ENCODE measurements around the gene OXSR1. TPM values are rescaled to one million over a fixed set of nuclear protein-coding genes. Genes with fewer than 3 reads are reported as not detected.

Gene OXSR1
- total RNA-seq, 1 experiment from 2014 or later = 35.1 TPM

DNA sequence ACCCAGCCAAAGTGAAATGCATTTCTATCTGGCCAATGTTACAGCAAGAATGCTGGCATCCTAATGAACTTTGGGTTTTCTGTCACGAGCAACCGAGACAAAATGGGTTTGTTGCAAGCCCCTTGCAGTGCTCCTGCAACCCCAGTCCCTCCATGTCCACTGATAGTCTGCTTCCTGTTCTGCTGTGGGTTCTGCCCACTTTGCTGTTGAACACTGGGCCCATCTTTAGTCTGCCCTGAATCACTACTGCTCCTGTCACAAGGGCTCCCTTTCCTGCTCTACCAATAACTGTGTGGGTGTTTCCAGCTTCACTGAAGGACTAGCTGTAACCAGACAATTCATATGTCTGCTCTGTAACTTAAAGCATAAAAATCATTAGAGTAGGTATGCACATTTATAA, 12.7 kb upstream of the OXSR1 start:
- Histone ChIP-seq H3K9me3 (ENCODE audit: control insufficient read depth in 1 of 2, insufficient read depth in 1 of 2, low read depth in 1 of 2, low read length in 2 of 2) (no peaks in the 10 kb centered on the region), H3K36me3 (ENCODE audit: control insufficient read depth in 1 of 2, insufficient read depth in 2 of 2, low read length in 2 of 2) (no peaks in the 10 kb centered on the region), H3K9ac (ENCODE audit: low read length) (no peak overlapping the region), H3K27me3 (ENCODE audit: insufficient read depth, low read length) (no peaks in the 10 kb centered on the region), H3K4me3 (replicated peaks in 1 of 2; ENCODE audit: low read depth in 1 of 2, low read length in 2 of 2) (no peak overlapping the region), H3K4me2 (ENCODE audit: low read length) (no peak overlapping the region), H3K27ac (ENCODE audit: low read depth, low read length) (no peak overlapping the region), H2AFZ (ENCODE audit: low read depth, low read length, poor library complexity, severe bottlenecking) (no peak overlapping the region), H4K20me1 (ENCODE audit: insufficient read depth) (no peaks in the 10 kb centered on the region), H3K79me2 (ENCODE audit: insufficient read depth, low read length) (no peaks in the 10 kb centered on the region), H3K4me1 (ENCODE audit: control insufficient read depth in 1 of 2, insufficient read depth in 2 of 2, low read length in 2 of 2) (peaks cover 6 to 27% of the 10 kb centered on the region in 2 experiments; a peak in 2 of 4 replicates), H3K9me2 (ENCODE audit: insufficient read depth) (no peaks in the 10 kb centered on the region)
- ChIA-PET CTCF (interaction anchor here (3.0 kb wide), 2 partner anchors 10 to 13 kb away, joined by 9 to 10 read pairs; partner anchors contain the start of gene OXSR1), RAD21 (ENCODE audit: low non-redundant PET in 1 of 2, low total read pairs in 2 of 2, uncharacterized antibody in 2 of 2, unreplicated experiment in 2 of 2) (no interaction called here), POLR2A (interaction anchor here (1.0 to 1.2 kb wide), 3 partner anchors 12 to 16 kb away, joined by 3 read pairs; partner anchors contain the start of genes ACAA1 and OXSR1)
- intact Hi-C loops (cut with micrococcal nuclease) = no loop called here
- DNase-seq (ENCODE audit: low read depth, low spot score) (no peak), ATAC-seq (no peak)
- no TSS peak for BruUV-seq (replicated peaks)
- TF ChIP-seq ZFX (IDR thresholded peaks at IDR 0.05) (no peak), POLR2A (IDR thresholded peaks at IDR 0.05; ENCODE audit: borderline replicate concordance, extremely low read depth, insufficient read depth, insufficient read length) (no peak), SP1 (IDR thresholded peaks at IDR 0.05; ENCODE audit: low read depth) (no peak), EZH2phosphoT487 (IDR thresholded peaks at IDR 0.05; ENCODE audit: borderline replicate concordance) (no peak)
- TF ChIP-seq, protein P1, sequence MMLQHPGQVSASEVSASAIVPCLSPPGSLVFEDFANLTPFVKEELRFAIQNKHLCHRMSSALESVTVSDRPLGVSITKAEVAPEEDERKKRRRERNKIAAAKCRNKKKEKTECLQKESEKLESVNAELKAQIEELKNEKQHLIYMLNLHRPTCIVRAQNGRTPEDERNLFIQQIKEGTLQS (IDR thresholded peaks at IDR 0.05) = no peak

DNA sequence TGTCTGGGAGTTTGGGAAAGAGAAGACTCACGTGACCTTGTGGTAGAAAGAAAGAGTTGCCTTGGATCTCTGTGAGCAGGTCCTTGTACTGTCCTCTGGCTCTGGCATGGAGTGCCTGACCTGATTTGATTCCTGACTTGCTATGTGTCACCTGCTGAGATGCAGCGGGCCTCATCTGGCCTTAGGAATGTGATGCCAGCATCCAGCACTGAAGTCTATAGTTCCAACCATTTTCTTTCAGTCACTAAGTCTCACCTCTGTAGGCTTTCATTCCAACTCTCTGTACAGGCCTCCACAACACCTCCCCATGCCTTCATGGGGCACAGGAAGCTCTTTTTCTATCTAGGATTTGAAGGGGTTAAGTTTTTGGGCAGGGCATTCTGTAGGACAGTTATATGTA, 12.1 kb upstream of the OXSR1 start:
- Histone ChIP-seq H3K9me2 (ENCODE audit: insufficient read depth) (no peaks in the 10 kb centered on the region), H3K9me3 (ENCODE audit: control insufficient read depth in 1 of 2, insufficient read depth in 1 of 2, low read depth in 1 of 2, low read length in 2 of 2) (no peaks in the 10 kb centered on the region), H3K27ac (ENCODE audit: low read depth, low read length) (no peak overlapping the region), H3K79me2 (ENCODE audit: insufficient read depth, low read length) (no peaks in the 10 kb centered on the region), H3K27me3 (ENCODE audit: insufficient read depth, low read length) (no peaks in the 10 kb centered on the region), H3K4me1 (ENCODE audit: control insufficient read depth in 1 of 2, insufficient read depth in 2 of 2, low read length in 2 of 2) (peaks cover 6 to 27% of the 10 kb centered on the region in 2 experiments; a peak in 2 of 4 replicates), H3K4me3 (replicated peaks in 1 of 2; ENCODE audit: low read depth in 1 of 2, low read length in 2 of 2) (no peak overlapping the region), H4K20me1 (ENCODE audit: insufficient read depth) (no peaks in the 10 kb centered on the region), H3K9ac (ENCODE audit: low read length) (no peak overlapping the region), H3K36me3 (ENCODE audit: control insufficient read depth in 1 of 2, insufficient read depth in 2 of 2, low read length in 2 of 2) (no peaks in the 10 kb centered on the region), H3K4me2 (ENCODE audit: low read length) (no peak overlapping the region), H2AFZ (ENCODE audit: low read depth, low read length, poor library complexity, severe bottlenecking) (no peak overlapping the region)
- DNase-seq (ENCODE audit: low read depth, low spot score) = no peak
- intact Hi-C loops (cut with micrococcal nuclease) = no loop called here
- ChIA-PET RAD21 (ENCODE audit: low non-redundant PET in 1 of 2, low total read pairs in 2 of 2, uncharacterized antibody in 2 of 2, unreplicated experiment in 2 of 2) (no interaction called here), CTCF (interaction anchor here (3.0 kb wide), 2 partner anchors 10 to 12 kb away, joined by 9 to 10 read pairs; partner anchors contain the start of gene OXSR1), POLR2A (interaction anchor here (1.0 to 1.2 kb wide), 2 partner anchors 12 to 16 kb away, joined by 3 read pairs; partner anchors contain the start of genes ACAA1 and OXSR1)
- no TSS peak for BruUV-seq (replicated peaks)
- no peak for ATAC-seq
- TF ChIP-seq POLR2A (IDR thresholded peaks at IDR 0.05; ENCODE audit: borderline replicate concordance, extremely low read depth, insufficient read depth, insufficient read length) (no peak), TCF7L2 (IDR thresholded peaks at IDR 0.05; ENCODE audit: borderline replicate concordance, extremely low read depth, insufficient read depth, insufficient read length) (no peak), EZH2phosphoT487 (IDR thresholded peaks at IDR 0.05; ENCODE audit: borderline replicate concordance) (no peak), CBX3 (IDR thresholded peaks at IDR 0.05; ENCODE audit: low read depth) (no peak), SRF (IDR thresholded peaks at IDR 0.05; ENCODE audit: low read depth) (no peak), EZH2 (IDR thresholded peaks at IDR 0.05) (no peak)
- TF ChIP-seq, protein P2, sequence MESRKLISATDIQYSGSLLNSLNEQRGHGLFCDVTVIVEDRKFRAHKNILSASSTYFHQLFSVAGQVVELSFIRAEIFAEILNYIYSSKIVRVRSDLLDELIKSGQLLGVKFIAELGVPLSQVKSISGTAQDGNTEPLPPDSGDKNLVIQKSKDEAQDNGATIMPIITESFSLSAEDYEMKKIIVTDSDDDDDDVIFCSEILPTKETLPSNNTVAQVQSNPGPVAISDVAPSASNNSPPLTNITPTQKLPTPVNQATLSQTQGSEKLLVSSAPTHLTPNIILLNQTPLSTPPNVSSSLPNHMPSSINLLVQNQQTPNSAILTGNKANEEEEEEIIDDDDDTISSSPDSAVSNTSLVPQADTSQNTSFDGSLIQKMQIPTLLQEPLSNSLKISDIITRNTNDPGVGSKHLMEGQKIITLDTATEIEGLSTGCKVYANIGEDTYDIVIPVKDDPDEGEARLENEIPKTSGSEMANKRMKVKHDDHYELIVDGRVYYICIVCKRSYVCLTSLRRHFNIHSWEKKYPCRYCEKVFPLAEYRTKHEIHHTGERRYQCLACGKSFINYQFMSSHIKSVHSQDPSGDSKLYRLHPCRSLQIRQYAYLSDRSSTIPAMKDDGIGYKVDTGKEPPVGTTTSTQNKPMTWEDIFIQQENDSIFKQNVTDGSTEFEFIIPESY (IDR thresholded peaks at IDR 0.05; ENCODE audit: extremely low read depth, insufficient replicate concordance, low read length) = no peak
- TF ChIP-seq, protein P3, sequence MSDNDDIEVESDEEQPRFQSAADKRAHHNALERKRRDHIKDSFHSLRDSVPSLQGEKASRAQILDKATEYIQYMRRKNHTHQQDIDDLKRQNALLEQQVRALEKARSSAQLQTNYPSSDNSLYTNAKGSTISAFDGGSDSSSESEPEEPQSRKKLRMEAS (IDR thresholded peaks at IDR 0.05) = no peak
- TF ChIP-seq, protein P4, sequence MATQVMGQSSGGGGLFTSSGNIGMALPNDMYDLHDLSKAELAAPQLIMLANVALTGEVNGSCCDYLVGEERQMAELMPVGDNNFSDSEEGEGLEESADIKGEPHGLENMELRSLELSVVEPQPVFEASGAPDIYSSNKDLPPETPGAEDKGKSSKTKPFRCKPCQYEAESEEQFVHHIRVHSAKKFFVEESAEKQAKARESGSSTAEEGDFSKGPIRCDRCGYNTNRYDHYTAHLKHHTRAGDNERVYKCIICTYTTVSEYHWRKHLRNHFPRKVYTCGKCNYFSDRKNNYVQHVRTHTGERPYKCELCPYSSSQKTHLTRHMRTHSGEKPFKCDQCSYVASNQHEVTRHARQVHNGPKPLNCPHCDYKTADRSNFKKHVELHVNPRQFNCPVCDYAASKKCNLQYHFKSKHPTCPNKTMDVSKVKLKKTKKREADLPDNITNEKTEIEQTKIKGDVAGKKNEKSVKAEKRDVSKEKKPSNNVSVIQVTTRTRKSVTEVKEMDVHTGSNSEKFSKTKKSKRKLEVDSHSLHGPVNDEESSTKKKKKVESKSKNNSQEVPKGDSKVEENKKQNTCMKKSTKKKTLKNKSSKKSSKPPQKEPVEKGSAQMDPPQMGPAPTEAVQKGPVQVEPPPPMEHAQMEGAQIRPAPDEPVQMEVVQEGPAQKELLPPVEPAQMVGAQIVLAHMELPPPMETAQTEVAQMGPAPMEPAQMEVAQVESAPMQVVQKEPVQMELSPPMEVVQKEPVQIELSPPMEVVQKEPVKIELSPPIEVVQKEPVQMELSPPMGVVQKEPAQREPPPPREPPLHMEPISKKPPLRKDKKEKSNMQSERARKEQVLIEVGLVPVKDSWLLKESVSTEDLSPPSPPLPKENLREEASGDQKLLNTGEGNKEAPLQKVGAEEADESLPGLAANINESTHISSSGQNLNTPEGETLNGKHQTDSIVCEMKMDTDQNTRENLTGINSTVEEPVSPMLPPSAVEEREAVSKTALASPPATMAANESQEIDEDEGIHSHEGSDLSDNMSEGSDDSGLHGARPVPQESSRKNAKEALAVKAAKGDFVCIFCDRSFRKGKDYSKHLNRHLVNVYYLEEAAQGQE (IDR thresholded peaks at IDR 0.05; ENCODE audit: low read depth) = no peak

Measured in HCT116 (cell line).